ENCODE measurements around the gene EHMT1. TPM values are rescaled to one million over a fixed set of nuclear protein-coding genes. Genes with fewer than 3 reads are reported as not detected.
A peak's percentile ranks its signal among the peaks of the same experiment; 100 is the strongest.

EHMT1 gene
- polyA plus RNA-seq, 3 donors, result 10.1 to 46.5 (median 15.0) TPM

DNA sequence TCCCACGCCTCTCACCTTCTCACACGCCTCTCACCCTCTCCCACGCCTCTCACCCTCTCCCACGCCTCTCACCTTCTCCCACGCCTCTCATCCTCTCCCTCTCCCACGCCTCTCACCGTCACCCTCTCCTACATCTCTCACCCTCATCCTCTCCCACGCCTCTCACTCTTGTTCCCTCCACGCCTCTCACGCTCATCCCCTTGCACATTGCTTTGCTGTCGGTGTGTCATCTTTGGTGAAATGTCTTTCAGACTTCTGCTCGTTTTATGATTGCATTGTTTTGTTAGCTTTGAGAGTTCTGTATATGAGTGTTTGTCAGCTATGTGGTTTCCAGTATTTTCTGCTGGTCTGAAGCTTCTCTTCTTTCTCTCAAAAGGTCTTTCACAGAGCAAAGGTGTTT is 102.7 kb downstream of the EHMT1 start:
- H3K4me2 ChIP-seq (replicated peaks; ENCODE audit: extremely low read depth, low read length, poor library complexity, severe bottlenecking), result no peak overlapping the region
- Mint-ChIP-seq H3K4me1 (peaks cover 4% of the 10 kb centered on the region), H3K4me3 (no peak overlapping the region), H3K9me3 (peaks cover 10 to 41% (median 26%) of the 10 kb centered on the region in 7 donors), H3K27ac (peak overlapping the region in 1 of 7 donors; percentile 7), H3K36me3 (peaks cover 63 to 80% of the 10 kb centered on the region in 2 donors), H3K27me3 (ENCODE audit: low read depth in 3 of 3) (no peaks in the 10 kb centered on the region)
- H3K27ac ChIP-seq (ENCODE audit: low read depth in 1 of 2, low read length in 2 of 2), result no peak overlapping the region
- intact Hi-C loops (cut with micrococcal nuclease), result no loop called here
- no peak overlapping the region for H2AFZ ChIP-seq (ENCODE audit: insufficient read depth, low read depth, low read length, poor library complexity, severe bottlenecking)
- peaks cover 0 to 5% of the 10 kb centered on the region in 2 donors for H3K4me1 ChIP-seq (ENCODE audit: control insufficient read depth in 1 of 2, insufficient read depth in 2 of 2, low read length in 2 of 2)
- H3K9ac ChIP-seq (ENCODE audit: insufficient read depth, low read length, poor library complexity, severe bottlenecking), result no peak overlapping the region
- H3K4me3 ChIP-seq (replicated peaks in 1 of 3; ENCODE audit: low read depth in 2 of 3, low read length in 3 of 3), result no peak overlapping the region
- H3K9me3 ChIP-seq (replicated peaks in 1 of 2; ENCODE audit: control insufficient read depth in 1 of 2, insufficient read depth in 1 of 2, low read length in 2 of 2), result peaks cover 20 to 44% of the 10 kb centered on the region in 2 donors
- 95% methylated on average over 10 of the region's 12 CpGs for WGBS (ENCODE audit: insufficient coverage)
- peaks cover 42% of the 10 kb centered on the region for H4K20me1 ChIP-seq (ENCODE audit: insufficient read depth, low read length)
- H3K79me2 ChIP-seq (ENCODE audit: insufficient read depth, low read length), result peaks cover 61% of the 10 kb centered on the region
- no peak for DNase-seq
- no peak for TF ChIP-seq CTCF (IDR thresholded peaks at IDR 0.05)
- H3K36me3 ChIP-seq (replicated peaks in 1 of 2; ENCODE audit: control insufficient read depth in 1 of 2, insufficient read depth in 2 of 2, low read length in 2 of 2), result peaks cover 50 to 76% of the 10 kb centered on the region in 2 donors
- no peaks in the 10 kb centered on the region for H3K27me3 ChIP-seq (ENCODE audit: control insufficient read depth in 2 of 2, insufficient read depth in 2 of 2, low read length in 2 of 2)

GRCh38 chr9:137721899-137722298 is 103.1 kb downstream of the EHMT1 start:
- Mint-ChIP-seq H3K9me3 (peaks cover 10 to 38% (median 23%) of the 10 kb centered on the region in 7 donors), H3K27me3 (ENCODE audit: low read depth in 3 of 3) (no peaks in the 10 kb centered on the region), H3K4me3 (no peak overlapping the region), H3K4me1 (peaks cover 4% of the 10 kb centered on the region), H3K27ac (no peak overlapping the region), H3K36me3 (peaks cover 65 to 80% of the 10 kb centered on the region in 2 donors)
- WGBS (ENCODE audit: insufficient coverage), result 90% methylated on average over 2 of the region's 5 CpGs
- Histone ChIP-seq H3K4me3 (replicated peaks in 1 of 3; ENCODE audit: low read depth in 2 of 3, low read length in 3 of 3) (no peak overlapping the region), H2AFZ (ENCODE audit: insufficient read depth, low read depth, low read length, poor library complexity, severe bottlenecking) (no peak overlapping the region), H3K9me3 (replicated peaks in 1 of 2; ENCODE audit: control insufficient read depth in 1 of 2, insufficient read depth in 1 of 2, low read length in 2 of 2) (peaks cover 16 to 40% of the 10 kb centered on the region in 2 donors), H4K20me1 (ENCODE audit: insufficient read depth, low read length) (peaks cover 42% of the 10 kb centered on the region), H3K27ac (ENCODE audit: low read depth in 1 of 2, low read length in 2 of 2) (peak overlapping the region in 1 of 2 donors; percentile 31), H3K27me3 (ENCODE audit: control insufficient read depth in 2 of 2, insufficient read depth in 2 of 2, low read length in 2 of 2) (no peaks in the 10 kb centered on the region), H3K36me3 (replicated peaks in 1 of 2; ENCODE audit: control insufficient read depth in 1 of 2, insufficient read depth in 2 of 2, low read length in 2 of 2) (peaks cover 49 to 76% of the 10 kb centered on the region in 2 donors), H3K4me2 (replicated peaks; ENCODE audit: extremely low read depth, low read length, poor library complexity, severe bottlenecking) (no peak overlapping the region), H3K9ac (ENCODE audit: insufficient read depth, low read length, poor library complexity, severe bottlenecking) (no peak overlapping the region), H3K4me1 (ENCODE audit: control insufficient read depth in 1 of 2, insufficient read depth in 2 of 2, low read length in 2 of 2) (peaks cover 0 to 5% of the 10 kb centered on the region in 2 donors), H3K79me2 (ENCODE audit: insufficient read depth, low read length) (peaks cover 65% of the 10 kb centered on the region)
- no peak for DNase-seq
- intact Hi-C loops (cut with micrococcal nuclease), result no loop called here
- TF ChIP-seq CTCF (IDR thresholded peaks at IDR 0.05), result no peak
